Muscle of leg (tissue), 11 donors: ENCODE measurements around the gene FAM9C. TPM values are rescaled to one million over a fixed set of nuclear protein-coding genes. Genes with fewer than 3 reads are reported as not detected.
A peak's percentile ranks its signal among the peaks of the same experiment; 100 is the strongest.
"Not testable (repeated sequence)": the region's sequence is repeated elsewhere in the genome, so short reads cannot be mapped to it uniquely, and the experiment has no call there.

Experiments used
- DNase-seq: peaks from one replicate; pipeline ENCODE4 v3.0.0; 2013
- H3K27ac ChIP-seq: one replicate; pipeline ENCODE4 v1.5.1; 2013; ENCODE audit warnings: mild to moderate bottlenecking, low read length, control low read depth
- H3K27me3 ChIP-seq: one replicate; pipeline ENCODE4 v1.6.1; 2013; ENCODE audit warnings: low read length; ENCODE audit not compliant: control insufficient read depth, insufficient read depth
- H3K36me3 ChIP-seq: one replicate; pipeline ENCODE4 v1.6.1; 2013; ENCODE audit warnings: low read length; ENCODE audit not compliant: control insufficient read depth, insufficient read depth
- H3K4me1 ChIP-seq: one replicate; pipeline ENCODE4 v1.6.1; 2013; ENCODE audit warnings: low read length; ENCODE audit not compliant: control insufficient read depth, insufficient read depth
- H3K4me3 ChIP-seq: one replicate; pipeline ENCODE4 v1.5.1; 2013; ENCODE audit warnings: low read length, control low read depth
- H3K9me3 ChIP-seq: replicated peaks from 2 replicates; pipeline ENCODE4 v1.6.1; 2013; ENCODE audit warnings: low read depth, low read length; ENCODE audit not compliant: control insufficient read depth
- WGBS: methylation state at CpG from one replicate; pipeline ENCODE4 v1.1.5; 2013; ENCODE audit warnings: missing lambda C conversion rate; ENCODE audit not compliant: insufficient coverage; 5-methylcytosine and 5-hydroxymethylcytosine counted together
- polyA plus RNA-seq, 8 donors: library from polyadenylated mRNA; unstranded; fragments of 120-200 nt; gene quantifications; one replicate each; pipeline versions ENCODE4 v1.2.1 to v1.2.3, GENCODE V29; 2013; ENCODE audit warnings: inconsistent platforms in 1 of 8, low replicate concordance in 1 of 8; ENCODE audit not compliant: insufficient read length in 8 of 8, insufficient read depth in 1 of 8
- total RNA-seq: library from RNA; stranded (reverse); fragments of 120-200 nt; gene quantifications from one replicate; pipeline ENCODE4 v1.2.4, GENCODE V29; 2013

The FAM9C gene
- total and polyA plus RNA-seq, 9 donors, result 0.09 to 0.86 (median 0.32) TPM; not detected in 1

DNA sequence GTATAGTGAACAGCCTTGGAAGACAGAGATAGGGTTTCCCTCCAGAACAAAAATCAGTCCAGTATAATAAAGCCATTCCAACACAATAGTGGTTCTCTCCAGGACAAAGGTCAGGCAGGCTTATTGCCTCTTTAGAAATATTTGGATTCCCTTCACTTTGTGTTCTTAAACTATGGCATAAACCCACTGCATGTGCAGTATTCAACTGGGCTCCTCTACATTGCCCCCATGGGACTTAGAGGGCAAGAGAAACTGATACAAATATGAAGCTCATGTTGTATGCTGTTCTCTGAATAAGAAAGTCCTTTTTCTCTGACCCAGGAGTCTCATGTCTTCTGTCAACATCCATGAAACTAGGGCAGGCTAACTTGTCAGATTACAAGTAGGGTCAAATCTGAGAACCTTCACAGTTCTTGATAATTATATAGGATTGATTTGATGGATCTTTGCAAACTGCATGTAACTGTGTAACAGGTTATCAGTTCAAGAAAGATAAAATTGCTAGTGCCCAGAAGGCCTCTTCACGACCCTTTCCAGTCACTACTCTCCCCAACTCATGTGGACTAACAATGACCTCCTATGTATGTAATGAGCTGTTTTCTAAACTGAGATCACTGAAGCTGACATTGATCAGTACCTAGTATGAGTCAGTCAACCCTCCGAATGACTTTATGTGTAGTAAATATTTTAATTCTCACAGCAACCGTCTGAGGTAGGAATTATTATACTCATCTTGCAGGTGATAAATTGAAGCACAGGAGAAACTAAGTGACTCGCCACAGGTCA lies 31.9 kb upstream of the FAM9C start:
- WGBS, result no CpG with 5 or more reads among the region's 4 CpGs
- no peaks in the 10 kb centered on the region for H3K9me3 ChIP-seq
- peaks cover 20% of the 10 kb centered on the region for H3K27me3 ChIP-seq

DNA sequence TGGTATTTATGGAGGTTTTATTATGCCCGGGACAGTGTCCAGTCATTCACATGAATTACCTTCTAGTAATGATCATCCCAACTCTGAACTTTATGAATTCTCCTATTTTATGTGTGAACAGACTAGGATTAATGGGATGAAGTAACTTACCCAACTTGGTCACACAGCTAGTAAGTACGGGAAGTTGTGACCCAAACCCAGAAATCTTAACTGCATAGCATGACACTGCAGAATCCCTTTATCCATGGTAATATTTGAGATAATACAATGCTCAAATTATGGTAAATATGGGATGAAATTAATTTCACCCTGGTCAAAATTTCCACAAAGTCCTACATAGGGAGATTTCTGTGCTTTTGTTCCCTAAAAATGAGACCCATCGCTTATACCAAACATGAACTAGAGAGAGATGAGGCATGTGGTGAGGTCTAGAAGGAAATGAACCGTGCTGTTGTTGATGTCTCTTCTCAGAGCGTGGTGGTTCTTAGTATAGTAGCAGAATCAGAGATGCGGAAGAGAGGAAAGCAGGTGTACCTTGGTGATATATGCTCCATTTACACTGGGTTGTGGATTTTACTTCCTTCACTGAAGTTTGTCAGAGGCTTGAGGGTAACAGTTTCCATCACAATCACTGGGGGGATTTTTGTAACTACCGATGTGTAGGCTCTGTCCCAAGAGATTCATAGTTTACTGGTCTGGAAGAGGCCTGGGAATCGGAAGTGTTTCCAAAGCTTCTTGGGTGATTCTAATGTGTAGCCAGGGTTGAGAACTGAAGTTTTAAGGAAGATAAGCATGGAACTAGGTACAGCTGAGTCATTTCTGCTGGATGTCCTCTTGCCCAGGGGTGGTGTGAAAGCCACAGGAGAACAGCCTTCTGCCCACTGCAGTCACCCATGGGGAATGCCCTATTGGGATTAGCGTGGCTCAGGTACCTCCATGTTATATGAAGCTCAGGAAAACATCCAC lies 30.2 kb upstream of the FAM9C start:
- H3K4me1 ChIP-seq, result peaks cover 9% of the 10 kb centered on the region
- peaks cover 16% of the 10 kb centered on the region for H3K27me3 ChIP-seq
- no peaks in the 10 kb centered on the region for H3K36me3 ChIP-seq
- DNase-seq, result no peak
- 66% methylated on average over 3 of the region's 9 CpGs for WGBS
- H3K4me3 ChIP-seq, result no peak overlapping the region
- peaks cover 2% of the 10 kb centered on the region for H3K9me3 ChIP-seq
- no peak overlapping the region for H3K27ac ChIP-seq

More for the DNA sequence above, 31.9 kb upstream of the FAM9C start:
- Histone ChIP-seq H3K36me3 (no peaks in the 10 kb centered on the region), H3K4me1 (peaks cover 9% of the 10 kb centered on the region), H3K27ac (no peak overlapping the region), H3K4me3 (no peak overlapping the region)
- no peak for DNase-seq

GRCh38 chrX:13069771-13070416 lies 25.5 kb upstream of the FAM9C start:
- Histone ChIP-seq H3K27ac (no peak overlapping the region), H3K9me3 (peaks cover 2% of the 10 kb centered on the region), H3K4me3 (no peak overlapping the region), H3K4me1 (no peaks in the 10 kb centered on the region), H3K27me3 (peaks cover 8% of the 10 kb centered on the region), H3K36me3 (no peaks in the 10 kb centered on the region)
- DNase-seq, result no peak
- WGBS, result 100% methylated on average over 1 of the region's 3 CpGs

GRCh38 chrX:13068651-13069050 lies 24.2 kb upstream of the FAM9C start:
- H3K4me1 ChIP-seq, result no peaks in the 10 kb centered on the region
- H3K27ac ChIP-seq, result no peak overlapping the region
- H3K4me3 ChIP-seq, result no peak overlapping the region
- peaks cover 2% of the 10 kb centered on the region for H3K9me3 ChIP-seq
- H3K36me3 ChIP-seq, result no peaks in the 10 kb centered on the region
- DNase-seq, result no peak
- H3K27me3 ChIP-seq, result peaks cover 10% of the 10 kb centered on the region
- no CpG with 5 or more reads among the region's 1 CpG for WGBS

DNA sequence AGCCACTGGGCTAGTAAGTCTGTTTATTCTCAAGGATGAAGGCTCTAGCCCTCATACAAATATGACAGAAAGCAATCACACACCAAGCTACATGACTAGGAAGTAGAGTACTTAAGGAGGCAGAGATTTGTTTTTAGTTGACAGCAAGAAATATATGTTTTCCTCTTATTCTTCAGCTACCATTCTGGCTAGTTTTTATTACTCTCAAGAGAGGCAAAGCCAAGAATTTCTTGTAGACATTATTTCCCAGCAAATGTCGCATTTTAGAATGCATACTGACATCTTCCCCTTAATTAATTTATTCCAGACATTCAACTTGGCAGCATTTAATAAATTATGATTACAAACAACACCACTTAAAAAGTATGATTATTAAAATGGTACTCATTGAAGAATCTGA lies 23.4 kb upstream of the FAM9C start:
- no peak overlapping the region for H3K4me3 ChIP-seq
- H3K27ac ChIP-seq, result no peak overlapping the region
- no CpG with 5 or more reads among the region's 1 CpG for WGBS
- peaks cover 10% of the 10 kb centered on the region for H3K27me3 ChIP-seq
- no peak for DNase-seq
- no peaks in the 10 kb centered on the region for H3K36me3 ChIP-seq
- no peaks in the 10 kb centered on the region for H3K4me1 ChIP-seq
- H3K9me3 ChIP-seq, result peaks cover 2% of the 10 kb centered on the region

DNA sequence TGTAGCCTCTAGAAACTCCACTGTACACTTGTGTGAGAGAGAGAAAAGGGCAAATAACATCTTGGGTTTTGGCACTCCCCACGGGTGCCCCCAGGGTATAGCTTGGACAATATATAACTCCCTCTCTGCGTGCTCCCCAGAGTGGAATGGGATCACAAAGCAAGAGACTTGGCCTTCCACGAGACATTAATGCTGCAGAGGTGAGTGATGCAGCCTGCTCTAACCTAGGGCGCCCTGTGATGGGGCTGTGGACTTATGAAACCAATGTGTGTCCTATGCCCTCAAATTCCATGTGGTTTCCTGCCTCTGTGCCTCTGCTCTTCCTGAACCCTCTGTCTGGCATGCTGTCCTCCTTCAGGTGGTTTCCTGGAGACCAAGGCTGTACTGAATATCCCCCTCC lies 22.0 kb upstream of the FAM9C start:
- no peak overlapping the region for H3K27ac ChIP-seq
- WGBS, result 43% methylated on average over 1 of the region's 4 CpGs
- no peak overlapping the region for H3K4me3 ChIP-seq
- no peaks in the 10 kb centered on the region for H3K36me3 ChIP-seq
- H3K9me3 ChIP-seq, result peaks cover 2% of the 10 kb centered on the region
- peaks cover 10% of the 10 kb centered on the region for H3K27me3 ChIP-seq
- DNase-seq, result no peak
- no peaks in the 10 kb centered on the region for H3K4me1 ChIP-seq

DNA sequence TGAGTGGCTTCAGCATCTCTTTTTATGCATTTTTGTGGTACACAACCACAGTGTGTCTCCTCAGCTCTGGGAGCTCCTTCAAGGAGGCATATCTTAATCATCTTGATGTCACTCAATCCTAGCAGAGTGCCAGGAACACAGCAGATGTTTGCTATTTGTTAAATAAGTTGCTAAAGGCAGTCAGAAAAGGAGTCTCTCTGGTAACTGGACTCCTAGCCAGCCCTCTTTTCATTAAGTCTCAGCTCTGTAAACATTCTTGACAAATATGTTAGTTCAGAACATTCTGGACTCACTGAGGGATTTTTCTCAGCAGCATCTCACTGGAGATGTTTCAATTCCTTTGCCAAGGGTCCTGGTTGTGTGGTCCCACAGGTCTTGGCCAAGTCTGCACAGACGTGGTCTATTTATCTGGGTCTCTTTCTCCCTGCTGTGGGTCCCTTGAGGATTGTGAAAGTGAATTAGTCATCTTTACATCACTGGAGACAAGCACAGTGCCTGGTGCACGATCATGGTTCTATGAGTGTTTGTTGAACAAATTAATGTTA lies 20.3 kb upstream of the FAM9C start:
- Histone ChIP-seq H3K36me3 (no peaks in the 10 kb centered on the region), H3K9me3 (no peaks in the 10 kb centered on the region), H3K27me3 (peaks cover 10% of the 10 kb centered on the region), H3K4me1 (no peaks in the 10 kb centered on the region), H3K4me3 (no peak overlapping the region), H3K27ac (no peak overlapping the region)
- DNase-seq, result peak; percentile 62
- 17% methylated on average over 1 of the region's 2 CpGs for WGBS

DNA sequence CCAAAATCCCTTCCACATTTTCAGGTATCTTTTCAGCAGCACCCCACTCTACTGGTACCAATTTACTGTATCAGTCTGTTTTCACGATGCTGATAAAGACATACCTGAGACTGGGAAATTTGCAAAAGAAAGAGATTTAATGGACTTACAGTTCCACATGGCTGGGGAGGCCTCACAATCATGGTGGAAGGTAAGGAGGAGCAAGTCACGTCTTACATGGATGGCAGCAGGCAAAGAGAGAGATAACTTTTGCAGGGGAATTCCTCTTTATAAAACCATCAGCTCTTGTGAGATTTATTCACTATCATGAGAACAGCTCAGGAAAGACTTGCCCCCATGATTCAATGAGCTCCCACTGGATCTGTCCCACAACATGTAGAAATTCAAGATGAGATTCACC lies 18.7 kb upstream of the FAM9C start:
- H3K4me3 ChIP-seq, H3K36me3 ChIP-seq, H3K9me3 ChIP-seq, H3K27ac ChIP-seq, DNase-seq, H3K4me1 ChIP-seq: not testable (repeated sequence)
- peaks cover 13% of the 10 kb centered on the region for H3K27me3 ChIP-seq
- WGBS, result no CpG with 5 or more reads among the region's 2 CpGs

DNA sequence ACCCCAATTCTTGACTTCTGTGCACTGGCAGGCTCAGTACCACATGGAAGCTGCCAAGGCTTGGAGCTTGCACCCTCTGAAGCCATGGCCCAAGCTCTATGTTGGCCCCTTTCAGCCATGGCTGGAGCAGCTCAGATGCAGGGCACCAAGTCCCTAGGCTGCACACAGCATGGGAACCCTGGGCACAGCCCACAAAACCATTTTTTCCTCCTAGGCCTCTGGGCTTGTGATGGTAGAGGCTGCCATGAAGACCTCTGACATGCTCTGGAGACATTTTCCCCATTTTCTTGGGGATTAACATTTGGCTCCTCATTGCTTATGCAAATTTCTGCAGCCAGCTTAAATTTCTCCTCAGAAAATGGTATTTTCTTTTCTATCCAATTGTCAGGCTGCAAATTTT lies 17.9 kb upstream of the FAM9C start:
- not testable (repeated sequence) for H3K4me3 ChIP-seq, H3K36me3 ChIP-seq, H3K9me3 ChIP-seq, H3K27ac ChIP-seq, DNase-seq, H3K4me1 ChIP-seq
- H3K27me3 ChIP-seq, result peaks cover 13% of the 10 kb centered on the region
